ENCODE results near the gene TUBB. TPM values are rescaled to one million over a fixed set of nuclear protein-coding genes. Genes with fewer than 3 reads are reported as not detected.
A peak's percentile ranks its signal among the peaks of the same experiment; 100 is the strongest.

Gene TUBB
- total and polyA plus RNA-seq, 2 of the 8 experiments (the other 6 are each of a cell fraction or from before 2014, with no cell fraction given), result 1,880 to 3,022 TPM

GRCh38 chr6:30691208-30691847 is 28.8 kb upstream of the TUBB start:
- Histone ChIP-seq H3K9ac (replicated peaks in 1 of 4; ENCODE audit: extremely low read depth in 1 of 4, low read depth in 3 of 4, low read length in 3 of 4) (no peak overlapping the region), H4K20me1 (replicated peaks in 1 of 2; ENCODE audit: control insufficient read depth in 1 of 2, insufficient read depth in 2 of 2, low read length in 2 of 2) (no peaks in the 10 kb centered on the region), H3K18ac (ENCODE audit: extremely low read depth, low read length) (no peak overlapping the region), H4K5ac (ENCODE audit: insufficient read length, low read depth, low read length) (peak overlapping the region; percentile 41), H3K4me2 (ENCODE audit: insufficient read depth in 1 of 2, low read depth in 2 of 2, low read length in 2 of 2) (peak overlapping the region; percentile 82 to 94), H3K79me1 (ENCODE audit: low read depth, low read length) (no peaks in the 10 kb centered on the region), H2AK5ac (ENCODE audit: low read depth, low read length) (no peak overlapping the region), H3K36me3 (ENCODE audit: control insufficient read depth in 2 of 4, insufficient read depth in 4 of 4, low read length in 3 of 4) (no peaks in the 10 kb centered on the region; a peak in 1 of 8 replicates), H2BK20ac (ENCODE audit: low read length) (no peak overlapping the region), H3K4me3 (ENCODE audit: extremely low read depth in 1 of 4, insufficient read depth in 2 of 4, low read depth in 3 of 4, low read length in 4 of 4) (peak overlapping the region; percentile 86 to 92 (median 88)), H3K56ac (replicated peaks; ENCODE audit: insufficient read length, low read depth, low read length) (no peak overlapping the region), H3K27me3 (replicated peaks in 1 of 4; ENCODE audit: control insufficient read depth in 3 of 4, extremely low read depth in 1 of 4, insufficient read depth in 3 of 4, low read length in 3 of 4) (no peaks in the 10 kb centered on the region), H2BK120ac (replicated peaks; ENCODE audit: low read depth, low read length) (no peak overlapping the region), H4K91ac (replicated peaks; ENCODE audit: insufficient read length, low read length) (no peak overlapping the region), H2BK15ac (ENCODE audit: low read length) (no peak overlapping the region), H2BK12ac (ENCODE audit: low read depth, low read length) (no peak overlapping the region), H3K23ac (ENCODE audit: insufficient read length) (no peak overlapping the region), H3K27ac (ENCODE audit: low read depth, low read length) (no peak overlapping the region), H2AFZ (ENCODE audit: low read length) (0 out of 2 replicates have a peak overlapping the region, but pooled peaks have one; percentile 37), H3K9me3 (ENCODE audit: insufficient read depth in 2 of 2, low read depth in 1 of 2, low read length in 1 of 2) (no peaks in the 10 kb centered on the region), H3K4ac (replicated peaks; ENCODE audit: insufficient read length, low read depth, low read length) (no peak overlapping the region), H3K4me1 (replicated peaks in 1 of 4; ENCODE audit: control insufficient read depth in 3 of 4, insufficient read depth in 4 of 4, low read length in 3 of 4) (peaks cover 0 to 17% (median 12%) of the 10 kb centered on the region in 4 experiments; a peak in 6 of 7 replicates), H3K14ac (ENCODE audit: insufficient read length) (no peak overlapping the region), H3K79me2 (ENCODE audit: control insufficient read depth in 1 of 2, insufficient read depth in 2 of 2, low read length in 2 of 2) (peaks cover 0 to 3% of the 10 kb centered on the region in 2 experiments; a peak in 1 of 4 replicates), H4K8ac (ENCODE audit: extremely low read depth, insufficient read depth, low read length) (no peak overlapping the region), H3K23me2 (ENCODE audit: low read depth, low read length) (peaks cover 7% of the 10 kb centered on the region), H2BK5ac (ENCODE audit: low read depth, low read length) (no peak overlapping the region; the same call in 1 of the 2 replicates)
- ChIA-PET POLR2A (ENCODE audit: partially characterized antibody) (interaction anchor here (0.9 to 26.7 kb wide), 9 partner anchors 8 to 77 kb away, joined by 3 to 732 read pairs (median 6); partner anchors contain the start of genes DHX16, FLOT1, IER3 and MDC1), CTCF (ENCODE audit: partially characterized antibody) (interaction anchor here (0.6 to 2.7 kb wide), 7 partner anchors 10 to 40 kb away, joined by 3 to 12 read pairs (median 6); partner anchors contain the start of gene MDC1)
- 33% methylated on average over 8 of the region's 8 CpGs; no CpG with 5 or more reads in 1 of the 2 experiments for WGBS, 2 experiments (ENCODE audit: extremely low coverage in 1 of 2, insufficient coverage in 1 of 2, insufficient read length in 1 of 2, insufficient replicate concordance in 2 of 2, low coverage in 1 of 2, low lambda C conversion rate in 2 of 2, missing lambda C conversion rate in 1 of 2)
- FAIRE-seq (no peak), DNase-seq (ENCODE audit: low read depth in 1 of 2, low spot score in 2 of 2) (no peak)
- TF ChIP-seq TAF7 (optimal IDR thresholded peaks at IDR 0.05; ENCODE audit: borderline replicate concordance, low read depth, low read length) (no peak), CHD2 (IDR thresholded peaks at IDR 0.05; ENCODE audit: low read length) (no peak), ZNF274 (IDR thresholded peaks at IDR 0.05; ENCODE audit: borderline replicate concordance, extremely low read depth, low read length) (no peak), RXRA (IDR thresholded peaks at IDR 0.05; ENCODE audit: insufficient read depth, low read depth, low read length) (no peak), ATF2 (IDR thresholded peaks at IDR 0.05; ENCODE audit: low read length) (no peak), CTCF (IDR thresholded peaks at IDR 0.05; ENCODE audit: control extremely low read depth in 1 of 3, insufficient read depth in 1 of 3, low read depth in 1 of 3, low read length in 3 of 3) (no peak), NRF1 (IDR thresholded peaks at IDR 0.05; ENCODE audit: low read depth, low read length) (no peak), SIX5 (IDR thresholded peaks at IDR 0.05; ENCODE audit: low read depth, low read length) (no peak)
